ENCODE measurements around the gene CCDC71L.

CCDC71L gene

DNA sequence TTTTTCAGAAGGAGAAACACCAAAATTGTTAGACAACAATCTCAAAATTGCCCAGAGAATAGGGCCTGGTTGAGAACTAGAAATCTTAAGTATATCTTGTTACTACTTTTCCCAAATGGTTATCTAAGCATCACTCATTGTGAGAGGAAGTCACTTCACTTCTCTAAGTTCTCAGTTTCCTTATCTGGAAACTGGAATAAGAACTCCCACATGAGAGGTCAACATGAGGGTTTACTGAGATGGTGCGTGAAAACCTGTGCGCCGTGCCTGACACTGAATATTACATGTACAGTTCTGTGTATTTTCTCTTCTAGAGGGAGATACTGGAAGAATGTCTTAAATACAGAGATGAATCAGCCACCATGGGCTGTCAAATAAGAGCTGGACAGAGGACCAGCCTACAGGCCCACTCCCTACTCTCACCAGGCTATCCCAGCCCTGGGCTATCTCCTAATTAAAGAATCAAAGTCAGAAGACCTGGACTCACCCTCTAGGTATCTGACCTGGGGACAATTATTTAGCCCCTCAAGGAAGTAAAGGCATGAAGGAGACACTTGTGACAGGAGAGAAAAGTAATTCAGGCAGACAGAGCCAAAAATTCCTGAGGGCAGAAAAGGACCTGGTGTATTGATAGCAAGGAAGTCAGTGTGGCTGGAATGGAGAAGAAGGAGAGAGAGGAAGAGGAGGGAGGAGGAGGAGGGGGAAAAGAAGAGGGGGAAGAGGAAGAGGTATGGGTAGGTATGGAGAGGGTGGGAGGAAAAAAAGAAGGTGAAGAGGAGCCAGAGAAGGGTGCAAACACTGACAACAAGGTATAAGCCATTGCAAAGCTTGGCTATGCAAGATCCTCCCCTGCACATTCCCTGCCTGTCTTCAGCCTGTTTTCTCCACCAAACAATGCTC, 44.9 kb downstream of the CCDC71L start:
- Histone ChIP-seq H3K4me1 (ENCODE audit: control insufficient read depth, insufficient read depth, low read length) (no peaks in the 10 kb centered on the region), H3K36me3 (ENCODE audit: control insufficient read depth, insufficient read depth, low read length) (no peaks in the 10 kb centered on the region), H3K4me3 (ENCODE audit: insufficient read depth, low read depth, low read length) (no peak overlapping the region), H3K9me3 (ENCODE audit: control insufficient read depth, low read length) (no peaks in the 10 kb centered on the region), H3K27me3 (ENCODE audit: control insufficient read depth, insufficient read depth, low read length, poor library complexity, severe bottlenecking) (no peaks in the 10 kb centered on the region), H3K27ac (ENCODE audit: insufficient read depth, low read depth, low read length, poor library complexity, severe bottlenecking) (no peak overlapping the region)
- 96 to 100% methylated on average over 3 of the region's 3 CpGs for WGBS, 2 experiments

GRCh38 chr7:106614751-106615150, 46.2 kb downstream of the CCDC71L start:
- Histone ChIP-seq H3K9me3 (ENCODE audit: control insufficient read depth, low read length) (no peaks in the 10 kb centered on the region), H3K27me3 (ENCODE audit: control insufficient read depth, insufficient read depth, low read length, poor library complexity, severe bottlenecking) (no peaks in the 10 kb centered on the region), H3K36me3 (ENCODE audit: control insufficient read depth, insufficient read depth, low read length) (no peaks in the 10 kb centered on the region), H3K4me1 (ENCODE audit: control insufficient read depth, insufficient read depth, low read length) (no peaks in the 10 kb centered on the region), H3K4me3 (ENCODE audit: insufficient read depth, low read depth, low read length) (no peak overlapping the region), H3K27ac (ENCODE audit: insufficient read depth, low read depth, low read length, poor library complexity, severe bottlenecking) (no peak overlapping the region)
- WGBS, 2 experiments = 86 to 94% methylated on average over 2 of the region's 2 CpGs

DNA sequence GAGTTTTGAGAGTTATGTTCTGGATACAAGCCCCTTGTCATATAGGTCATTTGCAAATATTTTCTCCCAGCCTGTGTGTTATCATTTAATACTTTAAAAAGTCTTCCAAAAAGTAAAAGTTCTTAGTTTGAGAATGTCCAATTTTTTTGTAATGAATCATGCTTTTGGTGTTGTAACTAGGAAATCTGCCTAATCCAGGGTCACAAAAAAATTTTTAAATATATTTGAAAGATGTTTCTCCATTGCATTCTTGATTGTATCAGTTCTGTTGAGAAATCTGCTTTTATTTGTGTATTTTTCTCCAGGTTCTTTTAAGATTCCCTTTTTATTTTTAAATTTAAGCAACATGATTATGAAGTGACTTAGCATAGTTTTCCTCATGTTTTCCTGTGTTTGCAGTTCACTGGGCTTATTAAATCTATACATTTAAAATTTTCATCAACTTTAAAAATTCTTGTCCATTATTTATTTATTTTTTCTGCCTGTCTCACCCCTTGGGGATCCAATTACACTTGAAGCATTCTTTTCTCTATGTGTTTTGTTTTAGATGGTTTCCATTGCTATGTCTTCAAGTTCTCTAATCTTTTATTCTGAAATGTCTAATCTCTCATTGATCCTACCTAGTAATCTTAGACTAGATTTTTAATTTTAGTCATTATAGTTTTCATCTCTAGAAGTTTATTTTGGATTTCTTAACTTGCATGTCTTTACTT, 47.0 kb downstream of the CCDC71L start:
- H3K36me3 ChIP-seq (ENCODE audit: control insufficient read depth, insufficient read depth, low read length) = no peaks in the 10 kb centered on the region
- peaks cover 1% of the 10 kb centered on the region for H3K4me1 ChIP-seq (ENCODE audit: control insufficient read depth, insufficient read depth, low read length)
- H3K27me3 ChIP-seq (ENCODE audit: control insufficient read depth, insufficient read depth, low read length, poor library complexity, severe bottlenecking) = no peaks in the 10 kb centered on the region
- H3K9me3 ChIP-seq (ENCODE audit: control insufficient read depth, low read length) = no peaks in the 10 kb centered on the region
- H3K27ac ChIP-seq (ENCODE audit: insufficient read depth, low read depth, low read length, poor library complexity, severe bottlenecking) = no peak overlapping the region
- no peak overlapping the region for H3K4me3 ChIP-seq (ENCODE audit: insufficient read depth, low read depth, low read length)

DNA sequence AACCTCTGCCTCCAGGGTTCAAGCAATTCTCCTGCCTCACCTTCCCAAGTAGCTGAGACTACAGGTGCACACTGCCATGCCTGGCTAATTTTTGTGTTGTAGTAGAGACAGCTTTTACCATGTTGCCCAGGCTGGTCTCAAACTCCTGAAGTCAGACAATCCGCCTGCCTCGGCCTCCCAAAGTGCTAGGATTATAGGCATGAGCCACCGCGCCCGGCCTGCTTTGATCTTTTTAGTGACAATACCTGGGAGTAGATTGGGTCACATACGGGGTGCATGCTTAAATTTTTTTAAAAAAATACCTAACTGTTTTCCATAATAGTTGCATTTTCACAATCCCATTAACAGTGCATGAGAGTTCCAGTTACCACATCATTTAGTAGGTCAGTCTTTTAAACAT, 47.7 kb downstream of the CCDC71L start:
- Histone ChIP-seq H3K9me3 (ENCODE audit: control insufficient read depth, low read length) (no peaks in the 10 kb centered on the region), H3K4me3 (ENCODE audit: insufficient read depth, low read depth, low read length) (no peak overlapping the region), H3K36me3 (ENCODE audit: control insufficient read depth, insufficient read depth, low read length) (no peaks in the 10 kb centered on the region), H3K4me1 (ENCODE audit: control insufficient read depth, insufficient read depth, low read length) (peaks cover 4% of the 10 kb centered on the region), H3K27me3 (ENCODE audit: control insufficient read depth, insufficient read depth, low read length, poor library complexity, severe bottlenecking) (no peaks in the 10 kb centered on the region), H3K27ac (ENCODE audit: insufficient read depth, low read depth, low read length, poor library complexity, severe bottlenecking) (no peak overlapping the region)
- 92 to 96% methylated on average over 6 of the region's 6 CpGs for WGBS, 2 experiments

DNA sequence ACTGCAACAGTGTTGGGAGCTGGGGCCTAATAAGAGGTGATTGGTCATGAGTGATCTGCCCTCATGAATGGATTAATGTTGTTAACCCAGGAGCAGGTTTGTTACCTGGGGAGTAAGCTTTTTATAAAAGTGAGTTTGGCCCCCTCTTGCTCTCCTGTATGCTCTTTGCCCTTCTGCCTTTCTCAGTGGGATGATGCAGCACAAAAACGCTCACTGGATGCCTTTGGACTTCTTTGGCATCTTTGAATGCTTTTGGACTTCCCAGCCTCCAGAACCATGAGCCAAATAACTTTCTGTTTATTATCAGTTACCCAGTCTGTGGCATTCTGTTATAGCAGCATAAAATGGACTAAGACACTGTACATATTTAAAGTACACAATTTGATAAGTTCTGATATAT, 48.5 kb downstream of the CCDC71L start:
- Histone ChIP-seq H3K27ac (ENCODE audit: insufficient read depth, low read depth, low read length, poor library complexity, severe bottlenecking) (no peak overlapping the region), H3K27me3 (ENCODE audit: control insufficient read depth, insufficient read depth, low read length, poor library complexity, severe bottlenecking) (no peaks in the 10 kb centered on the region), H3K4me3 (ENCODE audit: insufficient read depth, low read depth, low read length) (no peak overlapping the region), H3K9me3 (ENCODE audit: control insufficient read depth, low read length) (no peaks in the 10 kb centered on the region), H3K4me1 (ENCODE audit: control insufficient read depth, insufficient read depth, low read length) (peaks cover 4% of the 10 kb centered on the region), H3K36me3 (ENCODE audit: control insufficient read depth, insufficient read depth, low read length) (no peaks in the 10 kb centered on the region)
- 91 to 98% methylated on average over 1 of the region's 1 CpG for WGBS, 2 experiments

DNA sequence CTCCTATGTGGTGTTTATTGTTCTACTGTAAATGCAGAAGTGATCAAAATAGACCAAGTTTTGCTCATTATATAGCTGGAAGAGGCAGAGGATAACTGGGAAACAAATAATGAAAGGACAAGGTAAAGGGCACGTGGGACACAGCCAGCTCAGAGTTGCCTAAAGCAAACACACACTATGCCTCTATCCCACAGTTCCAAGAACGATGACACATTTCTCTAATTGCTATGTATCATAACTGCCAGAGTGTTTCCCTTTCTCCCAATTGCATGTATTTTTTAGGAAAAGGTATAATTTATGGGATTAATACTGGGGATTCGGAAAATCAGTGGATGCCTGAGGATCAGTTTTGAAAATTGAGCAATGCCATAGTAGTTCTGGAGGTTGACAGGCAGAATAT, 49.0 kb downstream of the CCDC71L start:
- H3K4me3 ChIP-seq (ENCODE audit: insufficient read depth, low read depth, low read length) = no peak overlapping the region
- WGBS, 2 experiments = 91 to 98% methylated on average over 3 of the region's 3 CpGs
- no peak overlapping the region for H3K27ac ChIP-seq (ENCODE audit: insufficient read depth, low read depth, low read length, poor library complexity, severe bottlenecking)
- peaks cover 4% of the 10 kb centered on the region for H3K4me1 ChIP-seq (ENCODE audit: control insufficient read depth, insufficient read depth, low read length)
- H3K27me3 ChIP-seq (ENCODE audit: control insufficient read depth, insufficient read depth, low read length, poor library complexity, severe bottlenecking) = no peaks in the 10 kb centered on the region
- H3K36me3 ChIP-seq (ENCODE audit: control insufficient read depth, insufficient read depth, low read length) = no peaks in the 10 kb centered on the region
- H3K9me3 ChIP-seq (ENCODE audit: control insufficient read depth, low read length) = no peaks in the 10 kb centered on the region

- Histone ChIP-seq H3K36me3 (ENCODE audit: control insufficient read depth, insufficient read depth, low read length) (no peaks in the 10 kb centered on the region), H3K4me3 (ENCODE audit: insufficient read depth, low read depth, low read length) (no peak overlapping the region), H3K27me3 (ENCODE audit: control insufficient read depth, insufficient read depth, low read length, poor library complexity, severe bottlenecking) (no peaks in the 10 kb centered on the region), H3K4me1 (ENCODE audit: control insufficient read depth, insufficient read depth, low read length) (peaks cover 4% of the 10 kb centered on the region), H3K9me3 (ENCODE audit: control insufficient read depth, low read length) (no peaks in the 10 kb centered on the region), H3K27ac (ENCODE audit: insufficient read depth, low read depth, low read length, poor library complexity, severe bottlenecking) (no peak overlapping the region)
- 92 to 95% methylated on average over 6 of the region's 6 CpGs for WGBS, 2 experiments
Measured at GRCh38 chr7:106610996-106611886, 49.7 kb downstream of the CCDC71L start.

GRCh38 chr7:106609416-106609815, 51.5 kb downstream of the CCDC71L start:
- no peaks in the 10 kb centered on the region for H3K36me3 ChIP-seq (ENCODE audit: control insufficient read depth, insufficient read depth, low read length)
- H3K9me3 ChIP-seq (ENCODE audit: control insufficient read depth, low read length) = no peaks in the 10 kb centered on the region
- 94% methylated on average over 4 to 5 of the region's 5 CpGs for WGBS, 2 experiments
- no peak overlapping the region for H3K27ac ChIP-seq (ENCODE audit: insufficient read depth, low read depth, low read length, poor library complexity, severe bottlenecking)
- no peak overlapping the region for H3K4me3 ChIP-seq (ENCODE audit: insufficient read depth, low read depth, low read length)
- no peaks in the 10 kb centered on the region for H3K27me3 ChIP-seq (ENCODE audit: control insufficient read depth, insufficient read depth, low read length, poor library complexity, severe bottlenecking)
- H3K4me1 ChIP-seq (ENCODE audit: control insufficient read depth, insufficient read depth, low read length) = peaks cover 4% of the 10 kb centered on the region

DNA sequence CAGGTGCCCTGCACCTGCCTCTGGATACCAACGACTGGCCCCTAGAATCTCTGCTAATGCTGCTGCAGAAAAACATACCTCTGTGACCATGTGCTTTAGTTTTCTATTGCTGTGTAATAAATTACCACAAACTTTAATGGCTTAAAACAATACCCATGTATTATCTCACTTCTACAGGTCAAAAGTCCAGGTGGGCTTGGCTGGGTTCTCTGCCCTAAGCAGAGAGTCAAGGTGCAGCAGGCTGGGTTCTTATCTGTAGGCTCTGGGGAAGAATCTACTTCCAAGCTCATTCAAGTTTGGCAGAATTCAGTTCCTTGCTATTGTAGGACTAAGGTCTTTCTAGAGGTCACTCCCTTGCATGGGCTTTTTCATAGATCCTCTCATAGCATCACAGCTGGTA, 52.3 kb downstream of the CCDC71L start:
- no peaks in the 10 kb centered on the region for H3K9me3 ChIP-seq (ENCODE audit: control insufficient read depth, low read length)
- H3K36me3 ChIP-seq (ENCODE audit: control insufficient read depth, insufficient read depth, low read length) = no peaks in the 10 kb centered on the region
- no peak overlapping the region for H3K4me3 ChIP-seq (ENCODE audit: insufficient read depth, low read depth, low read length)
- no peaks in the 10 kb centered on the region for H3K27me3 ChIP-seq (ENCODE audit: control insufficient read depth, insufficient read depth, low read length, poor library complexity, severe bottlenecking)
- peaks cover 4% of the 10 kb centered on the region for H3K4me1 ChIP-seq (ENCODE audit: control insufficient read depth, insufficient read depth, low read length)
- no peak overlapping the region for H3K27ac ChIP-seq (ENCODE audit: insufficient read depth, low read depth, low read length, poor library complexity, severe bottlenecking)
- 100% methylated on average over 1 of the region's 1 CpG for WGBS, 2 experiments

Measured in ectodermal cell (in vitro differentiated cells).